ENCODE data around the gene HFE.
A peak's percentile ranks its signal among the peaks of the same experiment; 100 is the strongest.
"Not testable (repeated sequence)": the region's sequence is repeated elsewhere in the genome, so short reads cannot be mapped to it uniquely, and the experiment has no call there.

HFE gene

DNA sequence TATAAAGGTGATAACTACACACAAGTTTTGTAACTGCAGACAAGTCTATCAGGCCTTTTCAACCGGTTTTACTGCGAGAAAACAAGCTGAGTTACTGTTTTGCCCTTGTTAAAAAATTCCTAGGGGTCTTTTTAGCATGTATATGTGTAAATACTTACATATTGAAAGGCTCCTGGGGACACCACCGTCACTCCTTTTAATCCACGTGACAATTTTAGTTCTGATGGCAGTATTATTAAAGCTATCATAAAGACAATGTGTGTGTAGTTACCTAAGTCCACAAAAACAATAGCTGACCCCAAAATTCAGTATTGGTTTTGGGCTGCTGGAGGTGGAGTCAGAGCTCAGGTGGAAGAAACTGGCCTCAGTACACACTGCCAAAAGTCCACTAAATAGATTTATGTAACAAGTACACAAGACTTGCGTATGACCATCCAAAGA lies 41.3 kb upstream of the HFE start:
- no peak for DNase-seq (ENCODE audit: extremely low read depth, low read depth)
- H3K4me3 ChIP-seq (replicated peaks; ENCODE audit: low read depth, low read length) = peak overlapping the region; percentile 51
- TF ChIP-seq, protein P1, sequence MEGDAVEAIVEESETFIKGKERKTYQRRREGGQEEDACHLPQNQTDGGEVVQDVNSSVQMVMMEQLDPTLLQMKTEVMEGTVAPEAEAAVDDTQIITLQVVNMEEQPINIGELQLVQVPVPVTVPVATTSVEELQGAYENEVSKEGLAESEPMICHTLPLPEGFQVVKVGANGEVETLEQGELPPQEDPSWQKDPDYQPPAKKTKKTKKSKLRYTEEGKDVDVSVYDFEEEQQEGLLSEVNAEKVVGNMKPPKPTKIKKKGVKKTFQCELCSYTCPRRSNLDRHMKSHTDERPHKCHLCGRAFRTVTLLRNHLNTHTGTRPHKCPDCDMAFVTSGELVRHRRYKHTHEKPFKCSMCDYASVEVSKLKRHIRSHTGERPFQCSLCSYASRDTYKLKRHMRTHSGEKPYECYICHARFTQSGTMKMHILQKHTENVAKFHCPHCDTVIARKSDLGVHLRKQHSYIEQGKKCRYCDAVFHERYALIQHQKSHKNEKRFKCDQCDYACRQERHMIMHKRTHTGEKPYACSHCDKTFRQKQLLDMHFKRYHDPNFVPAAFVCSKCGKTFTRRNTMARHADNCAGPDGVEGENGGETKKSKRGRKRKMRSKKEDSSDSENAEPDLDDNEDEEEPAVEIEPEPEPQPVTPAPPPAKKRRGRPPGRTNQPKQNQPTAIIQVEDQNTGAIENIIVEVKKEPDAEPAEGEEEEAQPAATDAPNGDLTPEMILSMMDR (IDR thresholded peaks at IDR 0.05; ENCODE audit: low read depth, low read length, missing control alignments) = no peak

GRCh38 chr6:26047329-26047728 lies 39.9 kb upstream of the HFE start:
- H3K4me3 ChIP-seq (replicated peaks; ENCODE audit: low read depth, low read length) = not testable (repeated sequence)

DNA sequence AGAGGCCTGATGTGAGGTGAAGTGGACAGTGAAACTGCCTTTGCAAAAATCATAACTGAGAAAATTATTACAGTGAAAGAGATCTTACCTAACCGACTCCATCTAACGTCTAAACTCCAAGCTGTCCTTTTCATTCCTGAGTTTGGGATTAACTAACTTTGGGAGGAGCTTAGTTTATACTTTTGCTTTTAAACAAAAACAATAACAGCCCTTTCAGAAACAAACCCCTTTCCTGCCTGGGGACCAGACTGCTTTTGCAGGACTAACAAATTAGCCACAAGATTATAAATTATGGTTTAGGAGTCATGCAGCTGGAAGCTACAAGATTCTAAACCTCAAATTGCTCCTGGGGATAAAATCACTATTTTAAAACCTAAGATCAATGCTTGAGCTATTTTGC lies 38.6 kb upstream of the HFE start:
- no peak overlapping the region for H3K4me3 ChIP-seq (replicated peaks; ENCODE audit: low read depth, low read length)
- DNase-seq (ENCODE audit: extremely low read depth, low read depth) = no peak
- TF ChIP-seq, protein P1 (IDR thresholded peaks at IDR 0.05; ENCODE audit: low read depth, low read length, missing control alignments) = no peak

More at GRCh38 chr6:26047329-26047728, 39.9 kb upstream of the HFE start:
- not testable (repeated sequence) for DNase-seq (ENCODE audit: extremely low read depth, low read depth)

DNA sequence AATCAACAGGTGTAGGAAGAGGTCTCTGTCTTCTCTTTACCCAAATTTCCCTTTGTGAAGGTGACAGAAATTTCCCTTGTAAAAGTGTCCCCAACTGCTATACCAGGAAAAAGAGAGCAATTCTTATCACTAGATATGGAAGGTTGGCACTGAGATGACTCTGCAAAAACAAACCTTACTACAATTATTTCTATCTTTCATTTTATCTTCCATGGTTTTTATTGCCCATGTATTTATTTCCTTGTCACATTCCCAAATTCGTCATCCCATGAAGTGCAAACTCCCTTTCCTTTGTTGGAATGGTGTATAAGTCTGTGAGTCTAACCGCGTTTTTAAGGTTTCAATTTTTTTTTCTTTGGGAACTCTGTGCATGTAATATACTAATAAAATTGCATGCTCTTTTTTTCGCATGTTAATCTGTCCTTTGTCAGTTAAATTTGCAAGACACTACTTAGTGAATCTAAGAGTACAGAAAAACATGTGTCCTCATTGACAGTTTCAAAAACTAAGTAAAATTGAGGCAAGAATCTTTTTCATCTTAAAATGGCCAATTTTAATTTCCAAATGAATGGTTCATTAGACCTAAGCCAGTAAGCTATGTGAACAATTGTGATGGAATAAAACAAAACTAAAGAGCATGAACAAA lies 35.4 kb upstream of the HFE start:
- H3K4me3 ChIP-seq (replicated peaks; ENCODE audit: low read depth, low read length) = no peak overlapping the region
- no peak for DNase-seq (ENCODE audit: extremely low read depth, low read depth)
- TF ChIP-seq, protein P1 (IDR thresholded peaks at IDR 0.05; ENCODE audit: low read depth, low read length, missing control alignments) = no peak

GRCh38 chr6:26052762-26053250 lies 34.4 kb upstream of the HFE start:
- not testable (repeated sequence) for DNase-seq (ENCODE audit: extremely low read depth, low read depth); H3K4me3 ChIP-seq (replicated peaks; ENCODE audit: low read depth, low read length)

DNA sequence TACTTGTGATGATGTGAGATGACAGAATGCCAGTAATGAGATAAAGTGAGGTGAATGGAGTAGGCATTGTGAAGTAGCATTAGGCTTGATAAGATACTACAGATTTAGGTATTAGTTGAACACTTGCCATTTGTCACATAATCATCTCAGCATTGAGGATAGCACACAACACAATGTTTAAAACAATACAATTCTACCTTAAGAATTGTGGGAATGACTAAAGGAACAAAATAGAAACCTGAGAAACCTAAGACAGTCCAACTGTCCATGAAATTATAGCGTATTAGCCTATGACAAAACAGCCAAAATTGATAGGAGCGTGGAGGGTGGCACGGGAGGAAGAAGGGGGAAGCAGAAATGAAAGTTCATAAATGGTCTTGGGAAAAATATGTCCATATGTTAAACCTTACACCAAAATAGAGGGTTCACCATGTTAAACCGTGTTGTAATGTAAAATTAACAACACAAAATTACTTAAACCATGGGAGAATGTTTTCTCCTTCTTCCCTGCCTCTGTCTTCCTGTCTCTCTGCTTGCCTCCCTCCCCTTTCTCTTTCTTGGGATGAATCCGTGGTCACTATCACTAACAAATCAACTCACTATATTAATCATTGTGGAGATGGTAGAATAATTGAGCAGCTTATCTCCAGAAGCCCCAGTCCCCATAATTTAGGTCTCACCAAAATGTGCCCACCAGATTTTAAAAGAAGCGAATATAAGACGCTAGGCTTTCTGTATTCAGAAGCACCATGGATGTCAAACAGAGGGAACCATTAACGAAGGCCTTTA lies 33.0 kb upstream of the HFE start:
- no peak for DNase-seq (ENCODE audit: extremely low read depth, low read depth)
- TF ChIP-seq, protein P1 (IDR thresholded peaks at IDR 0.05; ENCODE audit: low read depth, low read length, missing control alignments) = no peak
- H3K4me3 ChIP-seq (replicated peaks; ENCODE audit: low read depth, low read length) = peak overlapping the region; percentile 68

DNA sequence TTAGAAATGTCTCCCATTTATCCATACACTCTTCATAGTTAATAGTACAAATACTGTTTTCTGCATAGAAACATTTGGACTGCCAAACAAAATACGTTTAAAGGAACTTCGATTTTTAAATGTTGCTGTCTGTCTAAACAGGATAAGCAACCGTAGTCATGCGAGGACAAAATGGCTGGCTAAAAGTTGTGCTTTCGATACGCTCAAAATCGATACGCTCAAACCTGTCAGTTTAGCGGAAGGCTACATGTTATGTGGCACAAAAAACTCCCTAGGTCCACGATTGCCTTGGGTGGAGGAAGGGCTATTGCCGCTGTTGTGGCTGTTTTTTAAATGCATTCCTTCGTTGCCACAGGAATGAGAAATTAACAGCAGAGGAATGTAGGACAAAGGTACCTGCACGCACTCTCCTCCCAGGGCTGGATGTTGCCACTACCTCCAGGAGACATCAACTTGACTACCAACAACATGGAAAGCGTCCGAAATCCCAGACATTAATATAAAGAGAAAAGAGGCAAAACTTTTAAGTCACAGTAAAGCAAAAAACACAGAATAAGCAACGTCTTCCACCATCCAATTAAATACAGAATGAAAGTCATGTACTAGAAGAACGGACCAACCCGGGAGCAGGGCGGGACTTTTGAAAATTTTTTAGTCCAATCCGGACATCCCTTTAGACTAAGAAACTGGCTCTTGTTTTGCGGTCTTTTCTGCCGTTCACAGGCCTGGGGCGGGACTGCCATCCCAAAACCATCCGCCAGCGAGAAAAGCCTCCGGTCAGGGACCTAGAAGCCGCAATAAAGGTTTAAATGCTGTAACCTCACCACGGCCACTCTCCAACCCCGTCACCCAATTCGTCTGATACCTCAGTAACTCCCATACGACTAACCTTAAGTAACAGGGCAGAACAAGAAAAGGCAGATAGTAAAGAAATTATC lies 32.2 kb upstream of the HFE start:
- DNase-seq (ENCODE audit: extremely low read depth, low read depth) = peak; percentile 92
- TF ChIP-seq, protein P1 (IDR thresholded peaks at IDR 0.05; ENCODE audit: low read depth, low read length, missing control alignments) = no peak

More for the DNA sequence above, 32.2 kb upstream of the HFE start:
- peak overlapping the region; percentile 68 for H3K4me3 ChIP-seq (replicated peaks; ENCODE audit: low read depth, low read length)
